Activated naive CD8-positive, alpha-beta T cell (primary cell): ENCODE results near the gene UNK.

ENCODE experiments used
- H3K27ac Mint-ChIP-seq: one replicate; pipeline ENCODE4 v1.8.0; 2021; ENCODE audit warnings: mixed read lengths
- H3K27me3 Mint-ChIP-seq: one replicate; pipeline ENCODE4 v1.8.0; 2021; ENCODE audit warnings: mixed read lengths
- H3K36me3 Mint-ChIP-seq: one replicate; pipeline ENCODE4 v1.8.0; 2021; ENCODE audit warnings: mixed read lengths
- H3K4me1 Mint-ChIP-seq: one replicate; pipeline ENCODE4 v1.8.0; 2021; ENCODE audit warnings: low read depth, mixed read lengths
- H3K4me3 Mint-ChIP-seq: one replicate; pipeline ENCODE4 v1.8.0; 2021; ENCODE audit warnings: mild to moderate bottlenecking, mixed read lengths
- H3K9me3 Mint-ChIP-seq: one replicate; pipeline ENCODE4 v1.8.0; 2021; ENCODE audit warnings: low read depth, mixed read lengths

Gene UNK

GRCh38 chr17:75835654-75835987, 51.0 kb downstream of the UNK start:
- Mint-ChIP-seq H3K9me3 (no peaks in the 10 kb centered on the region), H3K27me3 (no peaks in the 10 kb centered on the region), H3K27ac (no peak overlapping the region), H3K4me3 (no peak overlapping the region), H3K4me1 (peaks cover 37% of the 10 kb centered on the region), H3K36me3 (no peaks in the 10 kb centered on the region)

GRCh38 chr17:75836605-75837004, 52.0 kb downstream of the UNK start:
- no peak overlapping the region for H3K4me3 Mint-ChIP-seq
- H3K4me1 Mint-ChIP-seq: peaks cover 37% of the 10 kb centered on the region
- no peaks in the 10 kb centered on the region for H3K9me3 Mint-ChIP-seq
- no peak overlapping the region for H3K27ac Mint-ChIP-seq
- no peaks in the 10 kb centered on the region for H3K27me3 Mint-ChIP-seq
- no peaks in the 10 kb centered on the region for H3K36me3 Mint-ChIP-seq

GRCh38 chr17:75837899-75838298, 53.3 kb downstream of the UNK start:
- Mint-ChIP-seq H3K36me3 (no peaks in the 10 kb centered on the region), H3K9me3 (no peaks in the 10 kb centered on the region), H3K4me3 (no peak overlapping the region), H3K27me3 (no peaks in the 10 kb centered on the region), H3K4me1 (peaks cover 31% of the 10 kb centered on the region), H3K27ac (peak overlapping the region; percentile 28)

GRCh38 chr17:75838410-75838809, 53.8 kb downstream of the UNK start:
- H3K27me3 Mint-ChIP-seq: no peaks in the 10 kb centered on the region
- H3K36me3 Mint-ChIP-seq: no peaks in the 10 kb centered on the region
- no peak overlapping the region for H3K27ac Mint-ChIP-seq
- H3K4me1 Mint-ChIP-seq: peaks cover 26% of the 10 kb centered on the region
- H3K9me3 Mint-ChIP-seq: no peaks in the 10 kb centered on the region
- no peak overlapping the region for H3K4me3 Mint-ChIP-seq

- H3K4me3 Mint-ChIP-seq: no peak overlapping the region
- no peak overlapping the region for H3K27ac Mint-ChIP-seq
- peaks cover 20% of the 10 kb centered on the region for H3K4me1 Mint-ChIP-seq
- no peaks in the 10 kb centered on the region for H3K27me3 Mint-ChIP-seq
- H3K36me3 Mint-ChIP-seq: no peaks in the 10 kb centered on the region
- no peaks in the 10 kb centered on the region for H3K9me3 Mint-ChIP-seq
Observed at GRCh38 chr17:75839942-75840798, 55.6 kb downstream of the UNK start.

- Mint-ChIP-seq H3K36me3 (no peaks in the 10 kb centered on the region), H3K27me3 (no peaks in the 10 kb centered on the region), H3K27ac (no peak overlapping the region), H3K9me3 (no peaks in the 10 kb centered on the region), H3K4me3 (no peak overlapping the region), H3K4me1 (peaks cover 22% of the 10 kb centered on the region)
Observed at GRCh38 chr17:75840799-75841164, 56.2 kb downstream of the UNK start.

GRCh38 chr17:75842411-75842810, 57.8 kb downstream of the UNK start:
- Mint-ChIP-seq H3K36me3 (no peaks in the 10 kb centered on the region), H3K27me3 (no peaks in the 10 kb centered on the region), H3K27ac (no peak overlapping the region), H3K4me3 (peak overlapping the region; percentile 92), H3K4me1 (peaks cover 22% of the 10 kb centered on the region), H3K9me3 (no peaks in the 10 kb centered on the region)

- Mint-ChIP-seq H3K27me3 (no peaks in the 10 kb centered on the region), H3K4me3 (peak overlapping the region; percentile 92), H3K9me3 (no peaks in the 10 kb centered on the region), H3K27ac (peak overlapping the region; percentile 84), H3K36me3 (no peaks in the 10 kb centered on the region), H3K4me1 (peaks cover 16% of the 10 kb centered on the region)
Observed at GRCh38 chr17:75842963-75843576, 58.5 kb downstream of the UNK start.

GRCh38 chr17:75843577-75844529, 59.2 kb downstream of the UNK start, which contains the start of gene UNC13D:
Gene UNC13D (minus strand): TSS chr17:75844404. CDS start chr17:75844337, 67 bp downstream.
- no peaks in the 10 kb centered on the region for H3K9me3 Mint-ChIP-seq
- peak within 1 kb of the TSS; percentile 93 for H3K27ac Mint-ChIP-seq
- H3K27me3 Mint-ChIP-seq: no peaks in the 10 kb centered on the region
- peak within 1 kb of the TSS; percentile 92 for H3K4me3 Mint-ChIP-seq
- peaks cover 19% of the 10 kb centered on the region for H3K4me1 Mint-ChIP-seq
- H3K36me3 Mint-ChIP-seq: no peaks in the 10 kb centered on the region

GRCh38 chr17:75844530-75845057, 60.0 kb downstream of the UNK start:
- Mint-ChIP-seq H3K9me3 (no peaks in the 10 kb centered on the region), H3K4me3 (peak overlapping the region; percentile 92), H3K4me1 (peaks cover 20% of the 10 kb centered on the region), H3K27ac (peak overlapping the region; percentile 93), H3K36me3 (no peaks in the 10 kb centered on the region), H3K27me3 (no peaks in the 10 kb centered on the region)

- peak overlapping the region; percentile 58 for H3K27ac Mint-ChIP-seq
- peaks cover 20% of the 10 kb centered on the region for H3K4me1 Mint-ChIP-seq
- no peaks in the 10 kb centered on the region for H3K9me3 Mint-ChIP-seq
- H3K27me3 Mint-ChIP-seq: no peaks in the 10 kb centered on the region
- H3K4me3 Mint-ChIP-seq: peak overlapping the region; percentile 66
- no peaks in the 10 kb centered on the region for H3K36me3 Mint-ChIP-seq
Observed at GRCh38 chr17:75845058-75845711, 60.6 kb downstream of the UNK start.

- Mint-ChIP-seq H3K9me3 (no peaks in the 10 kb centered on the region), H3K4me3 (peak overlapping the region; percentile 32), H3K4me1 (peaks cover 20% of the 10 kb centered on the region), H3K36me3 (no peaks in the 10 kb centered on the region), H3K27ac (peak overlapping the region; percentile 70), H3K27me3 (no peaks in the 10 kb centered on the region)
Observed at GRCh38 chr17:75845933-75846691, 61.5 kb downstream of the UNK start.

GRCh38 chr17:75846692-75847613, 62.3 kb downstream of the UNK start:
- Mint-ChIP-seq H3K9me3 (no peaks in the 10 kb centered on the region), H3K36me3 (no peaks in the 10 kb centered on the region), H3K4me1 (peaks cover 22% of the 10 kb centered on the region), H3K4me3 (no peak overlapping the region), H3K27ac (no peak overlapping the region), H3K27me3 (no peaks in the 10 kb centered on the region)
